CD4-positive, CD25-positive, alpha-beta regulatory T cell (primary cell): ENCODE measurements around the gene FEM1B. TPM values are rescaled to one million over a fixed set of nuclear protein-coding genes. Genes with fewer than 3 reads are reported as not detected.

ENCODE experiments used
- ATAC-seq, 2 donors: fragments of 150-1000 bp; cut with Tn5 transposase; one replicate each; pipeline ENCODE4 v1.10.0; 2021; ENCODE audit warnings: low read depth in 2 of 2, moderate number of reproducible peaks in 2 of 2, moderate library complexity in 1 of 2
- DNase-seq, 3 donors: peaks; one replicate each; pipeline versions ENCODE4 v3.0.0 to v3.0.0-alpha.2; 2012 to 2022; ENCODE audit warnings: mixed read lengths in 1 of 3
- H3K27ac ChIP-seq: one replicate; pipeline ENCODE4 v1.7.0; 2013; ENCODE audit warnings: mild to moderate bottlenecking, low read length; ENCODE audit not compliant: insufficient read depth, poor library complexity, severe bottlenecking
- H3K27me3 ChIP-seq: one replicate; pipeline ENCODE4 v1.7.0; 2013; ENCODE audit warnings: low read length; ENCODE audit not compliant: control insufficient read depth, insufficient read depth
- H3K36me3 ChIP-seq: one replicate; pipeline ENCODE4 v1.7.0; 2013; ENCODE audit warnings: mild to moderate bottlenecking, low read length, moderate library complexity; ENCODE audit not compliant: control insufficient read depth, insufficient read depth
- H3K4me1 ChIP-seq: 2 replicates; pipeline ENCODE4 v1.7.0; 2013; ENCODE audit warnings: mild to moderate bottlenecking, low read length; ENCODE audit not compliant: insufficient read depth, control insufficient read depth, poor library complexity, severe bottlenecking
- H3K4me3 ChIP-seq: one replicate; pipeline ENCODE4 v1.7.0; 2013; ENCODE audit warnings: low read depth, mild to moderate bottlenecking, low read length, moderate library complexity
- H3K9me3 ChIP-seq, 2 experiments: 1 replicate in 1 of 2; 2 replicates in 1 of 2; pipeline ENCODE4 v1.7.0; 2013; ENCODE audit warnings: low read length in 2 of 2, mild to moderate bottlenecking in 1 of 2, moderate library complexity in 1 of 2; ENCODE audit not compliant: control insufficient read depth in 2 of 2
- H3K27ac Mint-ChIP-seq, 3 donors: one replicate each; pipeline ENCODE4 v1.8.0; 2020 to 2022; ENCODE audit warnings: mild to moderate bottlenecking in 3 of 3, mixed read lengths in 3 of 3, moderate library complexity in 2 of 3
- H3K27me3 Mint-ChIP-seq: one replicate; pipeline ENCODE4 v1.8.0; 2022; ENCODE audit warnings: mild to moderate bottlenecking, mixed read lengths
- H3K36me3 Mint-ChIP-seq: one replicate; pipeline ENCODE4 v1.8.0; 2020; ENCODE audit warnings: mixed read lengths
- H3K4me1 Mint-ChIP-seq, 4 donors: one replicate each; pipeline ENCODE4 v1.8.0; 2020 to 2022; ENCODE audit warnings: mixed read lengths in 4 of 4, mild to moderate bottlenecking in 1 of 4
- H3K4me3 Mint-ChIP-seq, 4 donors: one replicate each; pipeline ENCODE4 v1.8.0; 2020 to 2022; ENCODE audit warnings: mild to moderate bottlenecking in 4 of 4, mixed read lengths in 4 of 4, moderate library complexity in 3 of 4
- H3K9me3 Mint-ChIP-seq, 7 donors: one replicate each; pipeline ENCODE4 v1.8.0; 2020 to 2022; ENCODE audit warnings: mixed read lengths in 7 of 7, mild to moderate bottlenecking in 3 of 7, moderate library complexity in 2 of 7
- polyA plus RNA-seq, 4 donors: library from polyadenylated mRNA; unstranded; fragments of 300-500 nt; fragmentation: Illumina TruSeq; gene quantifications; one replicate each; pipeline ENCODE4 v1.2.3, GENCODE V29; 2021
- total RNA-seq: library from RNA; stranded (reverse); gene quantifications from one replicate; pipeline ENCODE4 v1.2.3, GENCODE V29; 2022

The FEM1B gene
- total and polyA plus RNA-seq, 5 donors from 2014 or later: 15.7 to 55.2 (median 16.9) TPM

- H3K4me1 Mint-ChIP-seq: peaks cover 37 to 66% (median 53%) of the 10 kb centered on the region in 4 donors
These were observed 13.2 kb downstream of the FEM1B start for GRCh38 chr15:68290715-68291114.

GRCh38 chr15:68292157-68292781 is 14.7 kb downstream of the FEM1B start:
- Mint-ChIP-seq H3K4me1 (peaks cover 30 to 61% (median 45%) of the 10 kb centered on the region in 4 donors), H3K27ac (peak overlapping the region in 1 of 3 donors; percentile 25), H3K4me3 (no peak overlapping the region), H3K27me3 (no peaks in the 10 kb centered on the region), H3K9me3 (no peaks in the 10 kb centered on the region), H3K36me3 (peaks cover 36% of the 10 kb centered on the region)
- Histone ChIP-seq H3K4me3 (no peak overlapping the region), H3K27me3 (no peaks in the 10 kb centered on the region), H3K36me3 (peaks cover 33% of the 10 kb centered on the region), H3K4me1 (peaks cover 3% of the 10 kb centered on the region), H3K9me3 (no peaks in the 10 kb centered on the region), H3K27ac (no peak overlapping the region)
- no peak for ATAC-seq
- no peak for DNase-seq

More at GRCh38 chr15:68290715-68291114, 13.2 kb downstream of the FEM1B start:
- Histone ChIP-seq H3K27ac (no peak overlapping the region), H3K9me3 (no peaks in the 10 kb centered on the region), H3K27me3 (no peaks in the 10 kb centered on the region), H3K4me3 (no peak overlapping the region), H3K4me1 (peaks cover 7% of the 10 kb centered on the region), H3K36me3 (peaks cover 36% of the 10 kb centered on the region)
- Mint-ChIP-seq H3K9me3 (no peaks in the 10 kb centered on the region), H3K27ac (no peak overlapping the region), H3K4me3 (peak overlapping the region in 1 of 4 donors; percentile 43), H3K36me3 (peaks cover 42% of the 10 kb centered on the region), H3K27me3 (no peaks in the 10 kb centered on the region)
- no peak for DNase-seq
- no peak for ATAC-seq

GRCh38 chr15:68292967-68293366 is 15.4 kb downstream of the FEM1B start:
- no peak overlapping the region for H3K4me3 ChIP-seq
- Mint-ChIP-seq H3K4me1 (peaks cover 26 to 58% (median 45%) of the 10 kb centered on the region in 4 donors), H3K27me3 (no peaks in the 10 kb centered on the region), H3K36me3 (peaks cover 32% of the 10 kb centered on the region), H3K27ac (peak overlapping the region in 1 of 3 donors; percentile 35), H3K9me3 (no peaks in the 10 kb centered on the region), H3K4me3 (no peak overlapping the region)
- H3K27ac ChIP-seq: no peak overlapping the region
- H3K27me3 ChIP-seq: no peaks in the 10 kb centered on the region
- no peaks in the 10 kb centered on the region for H3K9me3 ChIP-seq
- ATAC-seq (no peak), DNase-seq (no peak)
- peaks cover 33% of the 10 kb centered on the region for H3K36me3 ChIP-seq
- peaks cover 2% of the 10 kb centered on the region for H3K4me1 ChIP-seq

GRCh38 chr15:68295014-68295805 is 17.7 kb downstream of the FEM1B start:
- H3K27ac Mint-ChIP-seq: peak overlapping the region in 1 of 3 donors; percentile 0

GRCh38 chr15:68298336-68298735 is 20.8 kb downstream of the FEM1B start:
- DNase-seq: no peak
- Histone ChIP-seq H3K9me3 (no peaks in the 10 kb centered on the region), H3K4me3 (peak overlapping the region; percentile 88), H3K36me3 (peaks cover 4% of the 10 kb centered on the region), H3K27me3 (no peaks in the 10 kb centered on the region), H3K4me1 (peaks cover 5% of the 10 kb centered on the region), H3K27ac (no peak overlapping the region)
- Mint-ChIP-seq H3K4me3 (peak overlapping the region; percentile 80 to 86 (median 82)), H3K36me3 (peaks cover 8% of the 10 kb centered on the region), H3K4me1 (peaks cover 21 to 42% (median 33%) of the 10 kb centered on the region in 4 donors), H3K27ac (peak overlapping the region; percentile 40 to 84 (median 74)), H3K27me3 (no peaks in the 10 kb centered on the region), H3K9me3 (no peaks in the 10 kb centered on the region)
- no peak for ATAC-seq

More at GRCh38 chr15:68295014-68295805, 17.7 kb downstream of the FEM1B start:
- ATAC-seq: no peak
- Histone ChIP-seq H3K9me3 (no peaks in the 10 kb centered on the region), H3K4me3 (no peak overlapping the region), H3K36me3 (peaks cover 23% of the 10 kb centered on the region), H3K27me3 (no peaks in the 10 kb centered on the region), H3K4me1 (peaks cover 5% of the 10 kb centered on the region), H3K27ac (no peak overlapping the region)
- DNase-seq: no peak
- Mint-ChIP-seq H3K4me3 (no peak overlapping the region), H3K27me3 (no peaks in the 10 kb centered on the region), H3K36me3 (peaks cover 21% of the 10 kb centered on the region), H3K4me1 (peaks cover 24 to 56% (median 43%) of the 10 kb centered on the region in 4 donors), H3K9me3 (no peaks in the 10 kb centered on the region)

GRCh38 chr15:68298882-68299381 is 21.4 kb downstream of the FEM1B start:
- Histone ChIP-seq H3K4me3 (peak overlapping the region; percentile 88), H3K27me3 (no peaks in the 10 kb centered on the region), H3K36me3 (peaks cover 4% of the 10 kb centered on the region), H3K9me3 (no peaks in the 10 kb centered on the region), H3K27ac (no peak overlapping the region), H3K4me1 (peaks cover 5% of the 10 kb centered on the region)
- H3K4me1 Mint-ChIP-seq: peaks cover 21 to 37% (median 28%) of the 10 kb centered on the region in 4 donors
- peak in 2 of 3 donors; percentile 34 to 82 for DNase-seq
- H3K9me3 Mint-ChIP-seq: no peaks in the 10 kb centered on the region
- peak overlapping the region; percentile 40 to 84 (median 74) for H3K27ac Mint-ChIP-seq
- H3K27me3 Mint-ChIP-seq: no peaks in the 10 kb centered on the region
- H3K36me3 Mint-ChIP-seq: peaks cover 5% of the 10 kb centered on the region
- peak; percentile 72 to 76 for ATAC-seq
- peak overlapping the region; percentile 80 to 86 (median 82) for H3K4me3 Mint-ChIP-seq

GRCh38 chr15:68299436-68299835 is 21.9 kb downstream of the FEM1B start:
- DNase-seq (peak in 1 of 3 donors; percentile 15), ATAC-seq (no peak)
- Mint-ChIP-seq H3K27me3 (no peaks in the 10 kb centered on the region), H3K4me3 (peak overlapping the region; percentile 3 to 81 (median 67)), H3K27ac (peak overlapping the region; percentile 40 to 84 (median 74)), H3K4me1 (peaks cover 18 to 35% (median 27%) of the 10 kb centered on the region in 4 donors), H3K36me3 (peaks cover 4% of the 10 kb centered on the region), H3K9me3 (no peaks in the 10 kb centered on the region)
- peak overlapping the region; percentile 88 for H3K4me3 ChIP-seq
- no peaks in the 10 kb centered on the region for H3K27me3 ChIP-seq
- peaks cover 2% of the 10 kb centered on the region for H3K36me3 ChIP-seq
- H3K4me1 ChIP-seq: peaks cover 5% of the 10 kb centered on the region
- no peaks in the 10 kb centered on the region for H3K9me3 ChIP-seq
- H3K27ac ChIP-seq: no peak overlapping the region
